Upper lobe of left lung (tissue), 4 donors: Measurements from ENCODE around the gene CSF1R.
"Not testable (repeated sequence)": the region's sequence is repeated elsewhere in the genome, so short reads cannot be mapped to it uniquely, and the experiment has no call there.

Source experiments
- EP300 ChIP-seq, 4 donors: sonication (generic); formaldehyde crosslinking; IDR thresholded peaks; one replicate each; pipeline ENCODE4 v1.5.1; 2017; ENCODE audit warnings: antibody characterized with exemption in 4 of 4, control low read depth in 2 of 4
- POLR2A ChIP-seq, 4 donors: fragments of 450-650 bp; IDR thresholded peaks; one replicate each; pipeline ENCODE4 v1.5.1; 2016 to 2017; ENCODE audit warnings: antibody characterized with exemption in 4 of 4, mild to moderate bottlenecking in 2 of 4
- POLR2AphosphoS5 ChIP-seq, 2 donors: sonication (generic); formaldehyde crosslinking; IDR thresholded peaks; one replicate each; pipeline ENCODE4 v1.5.1; 2017; ENCODE audit warnings: antibody characterized with exemption in 2 of 2
- TF ChIP-seq, protein P1 (sequence below), 6 experiments: fragments of 450-650 bp in 4 of 6; fragments of 200-600 bp in 2 of 6; sonication (generic) in 2 of 6; IDR thresholded peaks; one replicate each; pipeline ENCODE4 v1.5.1; 2016 to 2019; ENCODE audit warnings: antibody characterized with exemption in 6 of 6

DNA sequence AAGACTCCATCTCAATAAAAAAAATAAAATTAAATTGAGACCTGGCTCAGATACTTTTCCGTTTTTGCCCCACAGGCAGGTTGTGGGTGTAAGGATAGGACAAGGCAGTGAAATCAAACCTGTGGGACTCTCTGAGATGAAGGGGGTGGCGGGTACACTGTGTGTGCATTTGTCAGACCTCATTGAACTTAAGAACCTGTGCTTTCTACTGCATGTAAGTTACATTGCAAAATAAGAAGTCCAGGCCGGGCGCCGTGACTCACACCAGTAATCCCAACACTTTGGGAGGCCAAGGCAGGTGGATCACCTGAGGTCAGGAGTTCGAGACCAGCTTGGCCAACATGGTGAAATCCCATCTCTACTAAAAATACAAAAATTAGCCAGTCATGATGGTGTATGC is 1.6 kb downstream of the CSF1R start:
- TF ChIP-seq, protein P1, sequence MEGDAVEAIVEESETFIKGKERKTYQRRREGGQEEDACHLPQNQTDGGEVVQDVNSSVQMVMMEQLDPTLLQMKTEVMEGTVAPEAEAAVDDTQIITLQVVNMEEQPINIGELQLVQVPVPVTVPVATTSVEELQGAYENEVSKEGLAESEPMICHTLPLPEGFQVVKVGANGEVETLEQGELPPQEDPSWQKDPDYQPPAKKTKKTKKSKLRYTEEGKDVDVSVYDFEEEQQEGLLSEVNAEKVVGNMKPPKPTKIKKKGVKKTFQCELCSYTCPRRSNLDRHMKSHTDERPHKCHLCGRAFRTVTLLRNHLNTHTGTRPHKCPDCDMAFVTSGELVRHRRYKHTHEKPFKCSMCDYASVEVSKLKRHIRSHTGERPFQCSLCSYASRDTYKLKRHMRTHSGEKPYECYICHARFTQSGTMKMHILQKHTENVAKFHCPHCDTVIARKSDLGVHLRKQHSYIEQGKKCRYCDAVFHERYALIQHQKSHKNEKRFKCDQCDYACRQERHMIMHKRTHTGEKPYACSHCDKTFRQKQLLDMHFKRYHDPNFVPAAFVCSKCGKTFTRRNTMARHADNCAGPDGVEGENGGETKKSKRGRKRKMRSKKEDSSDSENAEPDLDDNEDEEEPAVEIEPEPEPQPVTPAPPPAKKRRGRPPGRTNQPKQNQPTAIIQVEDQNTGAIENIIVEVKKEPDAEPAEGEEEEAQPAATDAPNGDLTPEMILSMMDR (IDR thresholded peaks at IDR 0.05), result not testable (repeated sequence)
- not testable (repeated sequence) for TF ChIP-seq POLR2A, POLR2AphosphoS5, EP300 (IDR thresholded peaks at IDR 0.05)
